ENCODE measurements around the gene VPS35. TPM values are rescaled to one million over a fixed set of nuclear protein-coding genes. Genes with fewer than 3 reads are reported as not detected.

Gene VPS35
- total RNA-seq, 2 donors from 2014 or later: 14.5 to 40.5 TPM

GRCh38 chr16:46732561-46732960 lies 43.6 kb upstream of the VPS35 start:
- ATAC-seq (no peak), DNase-seq (no peak)
- H3K4me3 ChIP-seq: no peak overlapping the region
- intact Hi-C loops (cut with DNase I): no loop called here
- H3K4me1 ChIP-seq: no peaks in the 10 kb centered on the region
- WGBS, 2 donors: 81 to 85% methylated on average over 3 of the region's 4 CpGs
- H3K27me3 ChIP-seq: no peaks in the 10 kb centered on the region
- no peaks in the 10 kb centered on the region for H3K9me3 ChIP-seq
- TF ChIP-seq POLR2A (IDR thresholded peaks at IDR 0.05) (no peak), CTCF (IDR thresholded peaks at IDR 0.05) (no peak)
- H3K27ac ChIP-seq: no peak overlapping the region
- H3K36me3 ChIP-seq (replicated peaks in 1 of 2; ENCODE audit: insufficient read depth in 1 of 2, low read depth in 2 of 2): no peaks in the 10 kb centered on the region

- no peak for TF ChIP-seq CTCF (IDR thresholded peaks at IDR 0.05)
- TF ChIP-seq POLR2A (IDR thresholded peaks at IDR 0.05): no peak
- H3K9me3 ChIP-seq: no peaks in the 10 kb centered on the region
- no peak overlapping the region for H3K4me3 ChIP-seq
- intact Hi-C loops (cut with DNase I): no loop called here
- ATAC-seq (no peak), DNase-seq (no peak)
- H3K36me3 ChIP-seq (replicated peaks in 1 of 2; ENCODE audit: insufficient read depth in 1 of 2, low read depth in 2 of 2): no peaks in the 10 kb centered on the region
- WGBS, 2 donors: 80 to 82% methylated on average over 15 to 21 of the region's 23 CpGs
- H3K27ac ChIP-seq: no peak overlapping the region
- no peaks in the 10 kb centered on the region for H3K27me3 ChIP-seq
- no peaks in the 10 kb centered on the region for H3K4me1 ChIP-seq
Measured at GRCh38 chr16:46731691-46732555, 42.9 kb upstream of the VPS35 start.

GRCh38 chr16:46730801-46731690 lies 42.1 kb upstream of the VPS35 start:
- no peak for ATAC-seq
- intact Hi-C loops (cut with DNase I): no loop called here

GRCh38 chr16:46730126-46730525 lies 41.1 kb upstream of the VPS35 start:
- H3K36me3 ChIP-seq (replicated peaks in 1 of 2; ENCODE audit: insufficient read depth in 1 of 2, low read depth in 2 of 2): no peaks in the 10 kb centered on the region
- DNase-seq: no peak
- no peaks in the 10 kb centered on the region for H3K27me3 ChIP-seq
- no peaks in the 10 kb centered on the region for H3K4me1 ChIP-seq
- intact Hi-C loops (cut with DNase I): no loop called here
- no peak for TF ChIP-seq CTCF (IDR thresholded peaks at IDR 0.05)
- no peak for TF ChIP-seq POLR2A (IDR thresholded peaks at IDR 0.05)
- H3K27ac ChIP-seq: no peak overlapping the region
- no peaks in the 10 kb centered on the region for H3K9me3 ChIP-seq
- H3K4me3 ChIP-seq: no peak overlapping the region
- no peak for ATAC-seq
- 89 to 94% methylated on average over 8 of the region's 8 CpGs for WGBS, 2 donors

More at GRCh38 chr16:46730801-46731690, 42.1 kb upstream of the VPS35 start:
- no peak overlapping the region for H3K4me3 ChIP-seq
- H3K9me3 ChIP-seq: no peaks in the 10 kb centered on the region
- 76 to 77% methylated on average over 11 to 17 of the region's 17 CpGs for WGBS, 2 donors
- H3K27ac ChIP-seq: no peak overlapping the region
- no peaks in the 10 kb centered on the region for H3K4me1 ChIP-seq
- TF ChIP-seq POLR2A (IDR thresholded peaks at IDR 0.05) (no peak), CTCF (IDR thresholded peaks at IDR 0.05) (no peak)
- no peak for DNase-seq
- no peaks in the 10 kb centered on the region for H3K36me3 ChIP-seq (replicated peaks in 1 of 2; ENCODE audit: insufficient read depth in 1 of 2, low read depth in 2 of 2)
- no peaks in the 10 kb centered on the region for H3K27me3 ChIP-seq

All from body of pancreas (tissue), 4 donors.